GM19035 (cell line): ENCODE results near the gene SLIT3.
"Not testable (repeated sequence)": the region's sequence is repeated elsewhere in the genome, so short reads cannot be mapped to it uniquely, and the experiment has no call there.

ENCODE experiments used
- ATAC-seq: cut with Tn5 transposase; IDR thresholded peaks from one replicate; pipeline ENCODE4 v1.9.1; 2021; ENCODE audit not compliant: unreplicated experiment

SLIT3 gene

GRCh38 chr5:169222934-169223594 lies 77.9 kb downstream of the SLIT3 start:
- ATAC-seq: no peak

- ATAC-seq: no peak
These were observed 79.4 kb downstream of the SLIT3 start for GRCh38 chr5:169221519-169221918.

GRCh38 chr5:169219961-169220360 lies 81.0 kb downstream of the SLIT3 start:
- ATAC-seq: no peak

- ATAC-seq: no peak
These were observed 81.6 kb downstream of the SLIT3 start for GRCh38 chr5:169219351-169219750.

- no peak for ATAC-seq
These were observed 82.1 kb downstream of the SLIT3 start for GRCh38 chr5:169218861-169219260.

GRCh38 chr5:169218176-169218575 lies 82.8 kb downstream of the SLIT3 start:
- no peak for ATAC-seq

- no peak for ATAC-seq
These were observed 84.1 kb downstream of the SLIT3 start for GRCh38 chr5:169216866-169217265.

- ATAC-seq: no peak
These were observed 87.5 kb downstream of the SLIT3 start for GRCh38 chr5:169213479-169213878.

- not testable (repeated sequence) for ATAC-seq
These were observed 89.2 kb downstream of the SLIT3 start for GRCh38 chr5:169211761-169212160.

- ATAC-seq: no peak
These were observed 96.0 kb downstream of the SLIT3 start for GRCh38 chr5:169204788-169205400.

GRCh38 chr5:169202969-169203368 lies 98.0 kb downstream of the SLIT3 start:
- ATAC-seq: no peak

GRCh38 chr5:169201597-169201996 lies 99.3 kb downstream of the SLIT3 start:
- ATAC-seq: no peak

- no peak for ATAC-seq
These were observed 100.7 kb downstream of the SLIT3 start for GRCh38 chr5:169200125-169200778.

GRCh38 chr5:169197343-169197742 lies 103.6 kb downstream of the SLIT3 start:
- no peak for ATAC-seq

GRCh38 chr5:169196059-169196458 lies 104.9 kb downstream of the SLIT3 start:
- no peak for ATAC-seq

GRCh38 chr5:169195601-169196000 lies 105.3 kb downstream of the SLIT3 start:
- no peak for ATAC-seq

- no peak for ATAC-seq
These were observed 108.4 kb downstream of the SLIT3 start for GRCh38 chr5:169192536-169192935.

- no peak for ATAC-seq
These were observed 110.1 kb downstream of the SLIT3 start for GRCh38 chr5:169190849-169191248.

GRCh38 chr5:169185626-169186025 lies 115.3 kb downstream of the SLIT3 start:
- no peak for ATAC-seq

GRCh38 chr5:169183576-169183975 lies 117.4 kb downstream of the SLIT3 start:
- no peak for ATAC-seq

- ATAC-seq: no peak
These were observed 118.1 kb downstream of the SLIT3 start for GRCh38 chr5:169182797-169183196.

- ATAC-seq: no peak
These were observed 119.1 kb downstream of the SLIT3 start for GRCh38 chr5:169181814-169182213.
